A549 (cell line): ENCODE results near the gene HOXD12.

Experiments
- CEBPB ChIP-seq, 2 experiments: fragments of >200 bp in 1 of 2; sonication (Bioruptor Twin) in 1 of 2; formaldehyde crosslinking in 1 of 2; IDR thresholded peaks; 2 replicates each; pipeline ENCODE4 v1.6.1; 2012 to 2016
- CHD4 ChIP-seq: fragments of 200-600 bp; sonication (generic); IDR thresholded peaks from 2 replicates; pipeline ENCODE4 v1.6.1; 2016; ENCODE audit warnings: antibody characterized with exemption, mild to moderate bottlenecking, borderline replicate concordance
- CTCF ChIP-seq: fragments of >200 bp; sonication (Bioruptor Twin); formaldehyde crosslinking; IDR thresholded peaks from 3 replicates; pipeline ENCODE4 v1.5.1; 2016
- HDAC2 ChIP-seq: fragments of 200-600 bp; sonication (generic); IDR thresholded peaks from 2 replicates; pipeline ENCODE4 v1.6.1; 2016
- HES2 ChIP-seq: fragments of >200 bp; sonication (Bioruptor Twin); formaldehyde crosslinking; IDR thresholded peaks from 2 replicates; pipeline ENCODE4 v1.6.1; 2016
- JUNB ChIP-seq: fragments of >200 bp; sonication (Bioruptor Twin); formaldehyde crosslinking; IDR thresholded peaks from 2 replicates; pipeline ENCODE4 v1.6.1; 2016
- MAZ ChIP-seq: fragments of 150-350 bp; IDR thresholded peaks from 2 replicates; pipeline ENCODE4 v1.6.1; 2014; ENCODE audit warnings: antibody characterized with exemption, low read depth, low read length, borderline replicate concordance
- POLR2A ChIP-seq: IDR thresholded peaks from 2 replicates; pipeline ENCODE4 v1.6.1; 2012; ENCODE audit warnings: mild to moderate bottlenecking, low read length
- REST ChIP-seq: fragments of 200-600 bp; sonication (generic); IDR thresholded peaks from 2 replicates; pipeline ENCODE4 v1.6.1; 2016; ENCODE audit warnings: antibody characterized with exemption, mild to moderate bottlenecking, moderate library complexity
- SREBF2 ChIP-seq: fragments of 450-650 bp; IDR thresholded peaks from 2 replicates; pipeline ENCODE4 v1.6.1; 2014; ENCODE audit warnings: mild to moderate bottlenecking, moderate library complexity
- TFCP2L1 ChIP-seq: fragments of 250-450 bp; sonication (Bioruptor Pico); IDR thresholded peaks from 2 replicates; pipeline ENCODE4 v1.5.0; 2021; ENCODE audit warnings: mild to moderate bottlenecking

- TF ChIP-seq POLR2A (no peak), MAZ (no peak), HDAC2 (no peak), CTCF (no peak), SREBF2 (no peak), TFCP2L1 (CRISPR knock-in tag) (no peak), JUNB (no peak), CHD4 (no peak), HES2 (no peak), REST (no peak), CEBPB (IDR thresholded peaks at IDR 0.05) (no peak)
Observed at GRCh38 chr2:176095421-176095820, 4.2 kb upstream of the HOXD12 start.
